Measurements from ENCODE around the gene REXO1. TPM values are rescaled to one million over a fixed set of nuclear protein-coding genes. Genes with fewer than 3 reads are reported as not detected.

Gene REXO1
- total and polyA plus RNA-seq, 2 of the 8 experiments (the other 6 are each of a cell fraction or from before 2014, with no cell fraction given): 42.4 to 44.3 TPM

DNA sequence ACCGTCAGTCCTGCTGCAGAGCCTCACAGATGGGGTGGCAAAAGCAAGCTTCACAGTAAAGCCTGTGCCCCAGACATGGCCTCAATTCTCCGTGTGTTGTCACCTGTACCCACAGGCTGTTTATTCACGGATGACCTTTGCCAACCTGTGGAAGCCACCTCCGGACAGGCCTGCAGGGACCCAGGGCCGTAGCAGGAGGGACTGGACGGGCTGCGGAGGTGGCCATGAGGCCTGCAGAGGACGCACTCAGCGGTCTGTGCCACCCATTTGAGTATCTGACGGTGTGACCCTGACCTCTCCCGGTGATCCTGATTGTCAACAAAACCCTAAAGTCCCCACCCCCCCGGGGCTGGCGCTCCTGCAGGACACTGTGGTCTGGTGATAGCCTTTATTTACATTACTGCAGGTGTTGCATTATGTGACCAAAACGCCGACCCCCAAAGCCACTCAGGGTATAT lies 22.9 kb upstream of the REXO1 start:
- no peak overlapping the region for H2BK12ac ChIP-seq (ENCODE audit: low read depth, low read length)
- H4K91ac ChIP-seq (replicated peaks; ENCODE audit: insufficient read length, low read length): no peak overlapping the region
- no peak overlapping the region for H4K8ac ChIP-seq (ENCODE audit: extremely low read depth, insufficient read depth, low read length)
- FAIRE-seq (no peak), DNase-seq (ENCODE audit: low read depth in 1 of 2, low spot score in 2 of 2) (no peak)
- H4K5ac ChIP-seq (ENCODE audit: insufficient read length, low read depth, low read length): no peak overlapping the region
- peaks cover 2 to 9% of the 10 kb centered on the region in 2 experiments for H4K20me1 ChIP-seq (replicated peaks in 1 of 2; ENCODE audit: control insufficient read depth in 1 of 2, insufficient read depth in 2 of 2, low read length in 2 of 2)
- H2AFZ ChIP-seq (ENCODE audit: low read length): no peak overlapping the region
- no peak overlapping the region for H3K4ac ChIP-seq (replicated peaks; ENCODE audit: insufficient read length, low read depth, low read length)
- H3K9me3 ChIP-seq (ENCODE audit: insufficient read depth in 2 of 2, low read depth in 1 of 2, low read length in 1 of 2): no peaks in the 10 kb centered on the region
- no peaks in the 10 kb centered on the region for H3K36me3 ChIP-seq (ENCODE audit: control insufficient read depth in 2 of 4, insufficient read depth in 4 of 4, low read length in 3 of 4)
- 94% methylated on average over 15 of the region's 15 CpGs; no CpG with 5 or more reads in 1 of the 2 experiments for WGBS, 2 experiments (ENCODE audit: extremely low coverage in 1 of 2, insufficient coverage in 1 of 2, insufficient read length in 1 of 2, insufficient replicate concordance in 2 of 2, low coverage in 1 of 2, low lambda C conversion rate in 2 of 2, missing lambda C conversion rate in 1 of 2)
- no peak overlapping the region for H3K18ac ChIP-seq (ENCODE audit: extremely low read depth, low read length)
- peaks cover 0 to 33% of the 10 kb centered on the region in 2 experiments; a peak in 3 of 4 replicates for H3K79me2 ChIP-seq (ENCODE audit: control insufficient read depth in 1 of 2, insufficient read depth in 2 of 2, low read length in 2 of 2)
- peaks cover 4% of the 10 kb centered on the region for H3K79me1 ChIP-seq (ENCODE audit: low read depth, low read length)
- no peak overlapping the region for H2BK120ac ChIP-seq (replicated peaks; ENCODE audit: low read depth, low read length)
- H3K4me3 ChIP-seq (ENCODE audit: extremely low read depth in 1 of 4, insufficient read depth in 2 of 4, low read depth in 3 of 4, low read length in 4 of 4): no peak overlapping the region
- no peak overlapping the region for H3K56ac ChIP-seq (replicated peaks; ENCODE audit: insufficient read length, low read depth, low read length)
- no peak overlapping the region for H3K14ac ChIP-seq (ENCODE audit: insufficient read length)
- no peak overlapping the region for H3K4me2 ChIP-seq (ENCODE audit: insufficient read depth in 1 of 2, low read depth in 2 of 2, low read length in 2 of 2)
- no peak overlapping the region for H2AK5ac ChIP-seq (ENCODE audit: low read depth, low read length)
- no peak overlapping the region for H2BK5ac ChIP-seq (ENCODE audit: low read depth, low read length)
- H3K27ac ChIP-seq (ENCODE audit: low read depth, low read length): no peak overlapping the region
- H2BK15ac ChIP-seq (ENCODE audit: low read length): no peak overlapping the region
- H2BK20ac ChIP-seq (ENCODE audit: low read length): no peak overlapping the region
- CTCF ChIA-PET (ENCODE audit: partially characterized antibody): interaction anchor here (0.6 kb wide), 1 partner anchor 44 kb away, joined by 4 read pairs; no protein-coding TSS in a partner anchor
- H3K23ac ChIP-seq (ENCODE audit: insufficient read length): no peak overlapping the region
- POLR2A ChIA-PET (ENCODE audit: partially characterized antibody): interaction anchor here (1.2 kb wide), 1 partner anchor 36 kb away, joined by 3 read pairs; no protein-coding TSS in a partner anchor
- peaks cover 7% of the 10 kb centered on the region for H3K23me2 ChIP-seq (ENCODE audit: low read depth, low read length)
- no peaks in the 10 kb centered on the region for H3K27me3 ChIP-seq (replicated peaks in 1 of 4; ENCODE audit: control insufficient read depth in 3 of 4, extremely low read depth in 1 of 4, insufficient read depth in 3 of 4, low read length in 3 of 4)
- H3K4me1 ChIP-seq (replicated peaks in 1 of 4; ENCODE audit: control insufficient read depth in 3 of 4, insufficient read depth in 4 of 4, low read length in 3 of 4): peaks cover 0 to 7% (median under 1%) of the 10 kb centered on the region in 4 experiments; a peak in 5 of 7 replicates
- no peak overlapping the region for H3K9ac ChIP-seq (replicated peaks in 1 of 4; ENCODE audit: extremely low read depth in 1 of 4, low read depth in 3 of 4, low read length in 3 of 4)
- TF ChIP-seq TAF7 (optimal IDR thresholded peaks at IDR 0.05; ENCODE audit: borderline replicate concordance, low read depth, low read length) (no peak), RAD21 (IDR thresholded peaks at IDR 0.05 in 1 of 2, conservative IDR thresholded peaks at IDR 0.05 in 1 of 2; ENCODE audit: low read depth in 2 of 2, low read length in 2 of 2) (no peak), SIRT6 (IDR thresholded peaks at IDR 0.05; ENCODE audit: low read length) (no peak), CTBP2 (IDR thresholded peaks at IDR 0.05; ENCODE audit: borderline replicate concordance, insufficient read depth, insufficient read length, low read length) (no peak), GABPA (IDR thresholded peaks at IDR 0.05; ENCODE audit: borderline replicate concordance, insufficient read depth, low read length) (no peak), RXRA (IDR thresholded peaks at IDR 0.05; ENCODE audit: insufficient read depth, low read depth, low read length) (no peak), USF2 (IDR thresholded peaks at IDR 0.05; ENCODE audit: low read length) (no peak), SIN3A (conservative IDR thresholded peaks at IDR 0.05 in 1 of 2, IDR thresholded peaks at IDR 0.05 in 1 of 2; ENCODE audit: low read depth in 1 of 2, low read length in 2 of 2) (no peak), ZNF274 (IDR thresholded peaks at IDR 0.05; ENCODE audit: borderline replicate concordance, extremely low read depth, low read length) (no peak)
- TF ChIP-seq, protein P1, sequence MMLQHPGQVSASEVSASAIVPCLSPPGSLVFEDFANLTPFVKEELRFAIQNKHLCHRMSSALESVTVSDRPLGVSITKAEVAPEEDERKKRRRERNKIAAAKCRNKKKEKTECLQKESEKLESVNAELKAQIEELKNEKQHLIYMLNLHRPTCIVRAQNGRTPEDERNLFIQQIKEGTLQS (IDR thresholded peaks at IDR 0.05; ENCODE audit: insufficient read depth, low read depth, low read length): no peak

Data from H1 (cell line).